Endothelial cell of umbilical vein (primary cell): ENCODE data around the gene DIAPH2. TPM values are rescaled to one million over a fixed set of nuclear protein-coding genes. Genes with fewer than 3 reads are reported as not detected.

ENCODE experiments used
- BruUV-seq: library from RNA; stranded (reverse); fragments of 400-500 nt; replicated peaks from 2 replicates; lab custom pipeline; 2021; lab: Mats Ljungman, UMichigan
- CTCF ChIA-PET: fragments of 300-600, 350-600 bp; sonication (Branson Sonifier 250); formaldehyde crosslinking; loops from one replicate; lab custom pipeline; 2021; ENCODE audit warnings: antibody characterized with exemption, inconsistent platforms; lab: Charles Lee
- POLR2A ChIA-PET: fragments of 300-600, 350-600 bp; sonication (Branson Sonifier 250); formaldehyde crosslinking; loops from one replicate; lab custom pipeline; 2021; ENCODE audit warnings: antibody characterized with exemption, inconsistent platforms; lab: Charles Lee
- DNase-seq: peaks from one replicate; pipeline ENCODE4 v3.0.0-alpha.2; 2011; ENCODE audit warnings: low read depth, low spot score
- FAIRE-seq: peaks from 2 replicates; lab custom pipeline; 2011; peaks lifted over from hg19 to GRCh38; lab: Jason Lieb, UNC
- H2AFZ ChIP-seq: 2 replicates; pipeline ENCODE4 v1.6.0; 2012; ENCODE audit warnings: low read depth, low read length, control low read depth, inconsistent platforms
- H3K27ac ChIP-seq: 2 replicates; pipeline ENCODE4 v1.5.1; 2011; ENCODE audit warnings: low read depth, mild to moderate bottlenecking, control low read depth, low read length, moderate library complexity; ENCODE audit not compliant: insufficient read depth
- H3K27me3 ChIP-seq, 2 experiments: 2 replicates each; pipeline versions ENCODE4 v1.6.0 to v1.6.1; 2011; ENCODE audit warnings: low read length in 2 of 2, mixed read lengths in 1 of 2; ENCODE audit not compliant: control insufficient read depth in 2 of 2, insufficient read depth in 2 of 2
- H3K36me3 ChIP-seq, 2 experiments: 2 replicates in 1 of 2; 3 replicates in 1 of 2; pipeline ENCODE4 v1.5.1; 2011; ENCODE audit warnings: low read length in 2 of 2, mild to moderate bottlenecking in 1 of 2, moderate library complexity in 1 of 2; ENCODE audit not compliant: control insufficient read depth in 2 of 2, insufficient read depth in 2 of 2; ENCODE audit errors: extremely low read depth in 1 of 2
- H3K4me1 ChIP-seq: 3 replicates; pipeline ENCODE4 v1.5.1; 2011; ENCODE audit warnings: mild to moderate bottlenecking, low read length; ENCODE audit not compliant: control insufficient read depth, insufficient read depth; ENCODE audit errors: extremely low read depth
- H3K4me2 ChIP-seq: 2 replicates; pipeline ENCODE4 v1.6.1; 2011; ENCODE audit warnings: low read length, control low read depth, mixed read lengths; ENCODE audit not compliant: insufficient read depth
- H3K4me3 ChIP-seq, 3 experiments: fragments of 200-600 bp in 1 of 3; sonication (generic), shearing (Covaris generic) in 1 of 3; replicated peaks in 1 of 3; 2 replicates each; pipeline ENCODE4 v1.5.1; 2011 to 2016; ENCODE audit warnings: control low read depth in 3 of 3, low read length in 3 of 3, mild to moderate bottlenecking in 2 of 3, inconsistent platforms in 1 of 3, low read depth in 1 of 3, moderate library complexity in 1 of 3; ENCODE audit not compliant: insufficient read depth in 1 of 3
- H3K79me2 ChIP-seq: 2 replicates; pipeline ENCODE4 v1.6.0; 2012; ENCODE audit warnings: low read length, inconsistent platforms; ENCODE audit not compliant: control insufficient read depth, insufficient read depth
- H3K9ac ChIP-seq: replicated peaks from 2 replicates; pipeline ENCODE3; 2011; ENCODE audit warnings: low read length, control low read depth; ENCODE audit not compliant: insufficient read depth; ENCODE audit errors: extremely low read depth
- H3K9me1 ChIP-seq: replicated peaks from 3 replicates; pipeline ENCODE4 v1.6.0; 2011; ENCODE audit warnings: mild to moderate bottlenecking, low read length; ENCODE audit not compliant: control insufficient read depth, insufficient read depth; ENCODE audit errors: extremely low read depth
- H3K9me3 ChIP-seq: replicated peaks from 2 replicates; pipeline ENCODE4 v1.5.1; 2012; ENCODE audit warnings: low read length, inconsistent platforms; ENCODE audit not compliant: control insufficient read depth, insufficient read depth
- H4K20me1 ChIP-seq: replicated peaks from 2 replicates; pipeline ENCODE3; 2011; ENCODE audit warnings: mild to moderate bottlenecking, low read length; ENCODE audit not compliant: control insufficient read depth, insufficient read depth; ENCODE audit errors: extremely low read depth
- CTCF ChIP-seq, 2 donors: IDR thresholded peaks; 1 replicate in 1 of 2; 2 replicates in 1 of 2; pipeline ENCODE4 v1.5.1; 2011; ENCODE audit warnings: low read length in 2 of 2, mild to moderate bottlenecking in 2 of 2, moderate library complexity in 2 of 2, control low read depth in 1 of 2, inconsistent platforms in 1 of 2, low read depth in 1 of 2; ENCODE audit not compliant: insufficient read depth in 1 of 2; ENCODE audit errors: extremely low read depth in 1 of 2
- EZH2 ChIP-seq: IDR thresholded peaks from 2 replicates; pipeline ENCODE4 v1.6.1; 2012; ENCODE audit warnings: borderline replicate concordance, low read depth, mild to moderate bottlenecking, moderate library complexity, low read length, inconsistent platforms; ENCODE audit not compliant: severe bottlenecking
- FOS ChIP-seq: IDR thresholded peaks from 2 replicates; pipeline ENCODE4 v1.6.1; 2011; ENCODE audit warnings: mild to moderate bottlenecking, low read length, moderate library complexity, borderline replicate concordance; ENCODE audit not compliant: insufficient read depth
- GATA2 ChIP-seq: IDR thresholded peaks from 2 replicates; pipeline ENCODE4 v1.7.0; 2011; ENCODE audit warnings: low read depth, mild to moderate bottlenecking, moderate library complexity, mixed read lengths, low read length; ENCODE audit not compliant: insufficient read length, insufficient read depth
- JUN ChIP-seq: IDR thresholded peaks from 2 replicates; pipeline ENCODE4 v1.6.1; 2011; ENCODE audit warnings: borderline replicate concordance, low read depth; ENCODE audit not compliant: insufficient read length, insufficient read depth
- MYC ChIP-seq: IDR thresholded peaks from one replicate; pipeline ENCODE4 v1.6.1; 2011; ENCODE audit warnings: mild to moderate bottlenecking, low read depth, low read length
- POLR2A ChIP-seq: IDR thresholded peaks from 2 replicates; pipeline ENCODE4 v1.6.1; 2012; ENCODE audit warnings: low read depth, mild to moderate bottlenecking, control low read depth, low read length
- POLR2AphosphoS5 ChIP-seq: IDR thresholded peaks from 2 replicates; pipeline ENCODE4 v1.6.1; 2012; ENCODE audit warnings: low read depth, mild to moderate bottlenecking, control low read depth, low read length, moderate library complexity; ENCODE audit not compliant: insufficient read depth
- dilution Hi-C: fragments of 300-500 bp; cut with MboI; formaldehyde crosslinking; loops from one replicate; pipeline ENCODE4 v1.15.0; 2019; ENCODE audit warnings: low sequenced_read_pairs; ENCODE audit not compliant: extremely low pct_ligation_motif_present
- intact Hi-C: fragments of 100-400 bp; cut with micrococcal nuclease; formaldehyde crosslinking; loops from one replicate; pipeline ENCODE4 v1.10.0; 2022
- polyA plus RNA-seq, 4 experiments: library from polyadenylated mRNA; depleted of rRNA in 3 of 4; stranded (reverse) in 3 of 4; unstranded in 1 of 4; fragments of >200 nt; gene quantifications; 2 replicates each; pipeline versions ENCODE4 v1.2.1 to v1.2.3, GENCODE V29; 2011 to 2012; ENCODE audit warnings: missing spikeins in 1 of 4
- total RNA-seq: library from RNA; stranded (reverse); gene quantifications from 2 replicates; pipeline ENCODE4 v1.2.3, GENCODE V29; 2021
- TF ChIP-seq, protein P1 (sequence below): IDR thresholded peaks from 2 replicates; pipeline ENCODE4 v1.6.1; 2011; ENCODE audit not compliant: insufficient read depth, insufficient read length

The DIAPH2 gene
- total and polyA plus RNA-seq, 2 donors (not counting 3 experiments of a cell fraction or from before 2014, with no cell fraction given) = 3.0 to 30.0 TPM

DNA sequence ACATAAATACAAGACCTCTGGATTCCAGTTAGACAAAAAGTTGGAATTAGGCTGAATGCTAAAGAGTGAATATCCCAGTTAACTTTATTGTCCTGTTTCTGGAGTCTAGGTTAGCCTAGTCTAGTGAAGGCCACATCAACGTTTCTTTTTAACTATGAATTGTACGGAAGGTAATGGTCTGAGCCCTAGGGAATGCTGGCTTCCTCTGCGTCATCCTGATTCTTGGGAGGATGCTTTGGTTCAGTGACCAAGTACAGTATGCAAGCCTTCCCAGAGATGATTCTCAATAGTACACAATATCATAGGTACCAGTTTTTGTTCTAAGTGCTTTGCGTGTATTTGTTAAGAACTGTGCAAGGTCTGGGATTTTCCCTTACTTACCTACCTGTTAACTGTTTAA is 11.8 kb downstream of the DIAPH2 start:
- no peaks in the 10 kb centered on the region for H3K9me3 ChIP-seq
- no peaks in the 10 kb centered on the region for H4K20me1 ChIP-seq
- H3K79me2 ChIP-seq = peaks cover 39% of the 10 kb centered on the region
- BruUV-seq = no TSS peak
- no peak for FAIRE-seq
- no peak for DNase-seq
- H2AFZ ChIP-seq = no peak overlapping the region
- H3K27me3 ChIP-seq = no peaks in the 10 kb centered on the region
- H3K27ac ChIP-seq = no peak overlapping the region
- H3K4me1 ChIP-seq = no peaks in the 10 kb centered on the region
- H3K36me3 ChIP-seq = no peaks in the 10 kb centered on the region
- POLR2A ChIA-PET = no interaction called here
- TF ChIP-seq CTCF (IDR thresholded peaks at IDR 0.05; ENCODE audit: extremely low read depth in 1 of 2, insufficient read depth in 1 of 2, low read depth in 1 of 2, low read length in 2 of 2) = no peak
- no peak for TF ChIP-seq JUN
- TF ChIP-seq, protein P1, sequence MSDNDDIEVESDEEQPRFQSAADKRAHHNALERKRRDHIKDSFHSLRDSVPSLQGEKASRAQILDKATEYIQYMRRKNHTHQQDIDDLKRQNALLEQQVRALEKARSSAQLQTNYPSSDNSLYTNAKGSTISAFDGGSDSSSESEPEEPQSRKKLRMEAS = no peak
- TF ChIP-seq EZH2 = no peak
- TF ChIP-seq MYC = no peak
- dilution Hi-C loops = no loop called here
- H3K9ac ChIP-seq = no peak overlapping the region
- intact Hi-C loops = no loop called here
- H3K9me1 ChIP-seq = no peaks in the 10 kb centered on the region
- CTCF ChIA-PET = no interaction called here
- no peak overlapping the region for H3K4me2 ChIP-seq
- H3K4me3 ChIP-seq = no peak overlapping the region

- no peak for DNase-seq
- no peak for TF ChIP-seq EZH2
- TF ChIP-seq JUN = no peak
- no peak for TF ChIP-seq GATA2
- no peak for TF ChIP-seq POLR2A
- TF ChIP-seq CTCF (IDR thresholded peaks at IDR 0.05; ENCODE audit: extremely low read depth in 1 of 2, insufficient read depth in 1 of 2, low read depth in 1 of 2, low read length in 2 of 2) = no peak
- TF ChIP-seq POLR2AphosphoS5 = no peak
- no peak for TF ChIP-seq MYC
- TF ChIP-seq FOS = no peak
- TF ChIP-seq, protein P1 = no peak
- Histone ChIP-seq H3K9ac (no peak overlapping the region), H2AFZ (no peak overlapping the region), H3K36me3 (no peaks in the 10 kb centered on the region), H3K4me3 (no peak overlapping the region), H3K79me2 (peaks cover 24% of the 10 kb centered on the region), H3K4me2 (no peak overlapping the region), H3K27me3 (no peaks in the 10 kb centered on the region), H3K27ac (no peak overlapping the region), H3K9me3 (no peaks in the 10 kb centered on the region), H3K9me1 (no peaks in the 10 kb centered on the region), H4K20me1 (no peaks in the 10 kb centered on the region), H3K4me1 (peaks cover 24% of the 10 kb centered on the region)
- dilution Hi-C loops = no loop called here
- no peak for FAIRE-seq
- ChIA-PET CTCF (no interaction called here), POLR2A (no interaction called here)
- no TSS peak for BruUV-seq
- intact Hi-C loops = loop anchor here (5.0 kb wide), 1 partner anchor 268 kb away; no protein-coding TSS in a partner anchor
Measured at GRCh38 chrX:96700625-96701024, 16.0 kb downstream of the DIAPH2 start.
